Neuron (in vitro differentiated cells): ENCODE data around the gene ZNF568.

Experiments used
- H2AFZ ChIP-seq: one replicate; pipeline ENCODE4 v1.6.1; 2013; ENCODE audit warnings: low read depth, mild to moderate bottlenecking, inconsistent platforms, low read length, moderate library complexity
- H3K27me3 ChIP-seq: one replicate; pipeline ENCODE4 v1.6.1; 2013; ENCODE audit warnings: low read length; ENCODE audit not compliant: insufficient read depth
- H3K36me3 ChIP-seq: one replicate; pipeline ENCODE4 v1.6.1; 2013; ENCODE audit warnings: low read length; ENCODE audit not compliant: insufficient read depth
- H3K4me1 ChIP-seq: one replicate; pipeline ENCODE4 v1.6.1; 2013; ENCODE audit warnings: low read length; ENCODE audit not compliant: insufficient read depth
- H3K4me3 ChIP-seq: 2 replicates; pipeline ENCODE4 v1.5.1; 2013; ENCODE audit warnings: mild to moderate bottlenecking, low read length, moderate library complexity
- H3K9me3 ChIP-seq: one replicate; pipeline ENCODE4 v1.6.1; 2013; ENCODE audit warnings: low read length

The ZNF568 gene

DNA sequence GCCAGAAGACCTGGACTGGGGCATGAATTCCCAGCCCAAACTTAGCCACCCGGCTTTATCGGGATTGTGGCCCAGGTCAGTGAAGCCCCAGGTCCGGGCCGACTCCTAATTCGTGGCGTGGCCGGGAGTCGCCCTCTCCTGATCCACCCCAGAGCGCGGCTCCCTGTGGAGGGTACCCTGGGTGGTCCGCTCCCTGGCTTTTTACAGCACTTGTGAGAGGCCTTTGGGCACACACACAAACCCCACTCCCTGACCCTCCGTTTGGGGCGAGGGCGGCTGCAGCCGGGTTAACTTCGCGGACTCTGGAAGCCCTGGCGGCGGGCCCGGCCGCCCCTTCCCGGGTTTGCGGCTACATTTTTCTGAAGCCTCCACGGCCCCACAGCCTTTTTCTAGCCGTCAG lies 56.4 kb downstream of the ZNF568 start:
- Histone ChIP-seq H3K9me3 (peaks cover 20% of the 10 kb centered on the region), H2AFZ (no peak overlapping the region), H3K4me3 (no peak overlapping the region), H3K27me3 (no peaks in the 10 kb centered on the region), H3K36me3 (no peaks in the 10 kb centered on the region), H3K4me1 (no peaks in the 10 kb centered on the region)

DNA sequence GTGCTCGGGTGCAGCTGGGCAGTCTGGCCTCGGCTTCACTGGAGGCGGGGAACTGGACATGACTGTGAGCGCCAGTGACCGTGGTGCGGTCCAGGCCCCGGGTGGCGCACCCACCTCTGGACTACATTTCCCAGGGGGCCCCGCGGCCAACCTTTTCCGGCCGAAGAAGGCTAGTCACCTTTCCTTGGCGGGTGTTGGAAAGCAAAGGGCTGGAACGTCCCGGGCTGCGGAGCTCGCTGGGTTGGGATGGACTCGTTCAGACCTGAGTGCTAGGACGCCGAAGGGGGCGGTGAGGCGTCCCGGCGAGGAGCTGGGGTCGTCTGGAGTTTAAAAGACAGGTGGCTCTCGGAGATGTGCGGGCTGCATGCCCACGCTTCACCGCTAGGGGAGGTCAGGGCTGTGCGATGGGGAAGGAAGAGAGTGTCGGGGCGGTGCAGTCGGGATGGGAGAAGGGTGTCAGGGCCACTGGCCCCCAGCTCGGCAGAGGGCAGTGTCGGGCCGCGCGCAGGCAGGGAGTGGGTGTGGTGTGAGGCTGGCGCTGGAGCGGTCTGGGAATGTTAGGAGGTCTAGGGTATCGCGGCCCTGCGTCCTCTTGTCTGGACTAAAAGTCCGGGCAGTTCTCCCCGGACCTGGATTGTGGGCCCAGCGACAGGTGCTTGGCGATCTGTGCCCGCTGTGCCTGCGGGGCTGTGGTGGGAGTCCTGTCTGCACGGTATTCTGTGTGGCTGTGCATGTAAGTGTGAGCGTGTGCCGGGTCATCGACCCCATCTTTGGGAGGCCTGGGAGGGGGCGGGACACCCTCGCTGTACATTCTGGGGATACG lies 57.1 kb downstream of the ZNF568 start:
- Histone ChIP-seq H3K27me3 (no peaks in the 10 kb centered on the region), H3K4me1 (no peaks in the 10 kb centered on the region), H3K9me3 (peaks cover 21% of the 10 kb centered on the region), H2AFZ (no peak overlapping the region), H3K4me3 (no peak overlapping the region), H3K36me3 (no peaks in the 10 kb centered on the region)

- H3K27me3 ChIP-seq: no peaks in the 10 kb centered on the region
- H3K9me3 ChIP-seq: peaks cover 21% of the 10 kb centered on the region
- H2AFZ ChIP-seq: no peak overlapping the region
- H3K36me3 ChIP-seq: no peaks in the 10 kb centered on the region
- no peak overlapping the region for H3K4me3 ChIP-seq
- no peaks in the 10 kb centered on the region for H3K4me1 ChIP-seq
These were observed 57.7 kb downstream of the ZNF568 start for GRCh38 chr19:36973844-36974195.

DNA sequence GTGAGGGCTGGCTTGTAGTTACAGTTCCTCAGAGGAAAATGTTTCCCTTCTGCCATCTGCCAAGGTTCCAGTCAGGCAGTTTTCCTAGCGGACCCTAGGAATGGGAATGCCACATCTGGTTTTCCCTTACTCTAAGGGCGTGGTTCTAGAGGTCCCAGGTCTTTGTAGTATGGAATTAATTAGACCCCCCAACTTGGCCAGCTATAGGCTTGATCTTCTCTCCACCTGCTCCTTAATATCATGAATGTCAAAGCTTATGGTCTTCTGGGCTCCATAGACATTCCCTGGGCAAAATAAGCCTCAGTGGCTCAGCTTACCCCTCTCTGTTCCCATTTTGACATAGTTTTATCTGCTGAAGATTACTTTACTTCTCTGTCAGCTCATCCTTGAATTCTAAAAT lies 70.0 kb downstream of the ZNF568 start:
- peaks cover 8% of the 10 kb centered on the region for H3K9me3 ChIP-seq
- no peaks in the 10 kb centered on the region for H3K36me3 ChIP-seq
- no peaks in the 10 kb centered on the region for H3K27me3 ChIP-seq
- H3K4me1 ChIP-seq: no peaks in the 10 kb centered on the region
- no peak overlapping the region for H2AFZ ChIP-seq
- no peak overlapping the region for H3K4me3 ChIP-seq

DNA sequence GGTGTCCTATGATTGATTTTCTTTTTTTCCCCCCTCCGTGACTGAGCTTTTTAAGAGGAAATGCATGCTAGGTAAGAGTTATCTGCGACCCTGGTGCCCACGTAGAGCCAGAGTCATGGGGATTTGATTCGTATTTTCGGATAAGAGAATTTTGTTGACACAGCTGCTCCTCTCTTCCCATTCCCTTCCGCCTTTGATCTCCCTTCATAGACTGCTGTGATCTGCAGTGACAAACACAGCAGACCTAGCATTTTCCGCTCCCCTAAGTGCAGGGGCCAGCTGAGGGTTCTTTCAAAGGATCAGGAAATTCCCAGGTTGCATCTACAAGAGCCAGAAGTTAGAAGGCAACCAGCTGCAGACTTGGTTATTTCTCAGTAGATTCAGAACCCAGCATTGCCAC lies 70.5 kb downstream of the ZNF568 start:
- Histone ChIP-seq H2AFZ (no peak overlapping the region), H3K4me1 (no peaks in the 10 kb centered on the region), H3K4me3 (no peak overlapping the region), H3K36me3 (no peaks in the 10 kb centered on the region), H3K9me3 (peaks cover 8% of the 10 kb centered on the region), H3K27me3 (no peaks in the 10 kb centered on the region)

DNA sequence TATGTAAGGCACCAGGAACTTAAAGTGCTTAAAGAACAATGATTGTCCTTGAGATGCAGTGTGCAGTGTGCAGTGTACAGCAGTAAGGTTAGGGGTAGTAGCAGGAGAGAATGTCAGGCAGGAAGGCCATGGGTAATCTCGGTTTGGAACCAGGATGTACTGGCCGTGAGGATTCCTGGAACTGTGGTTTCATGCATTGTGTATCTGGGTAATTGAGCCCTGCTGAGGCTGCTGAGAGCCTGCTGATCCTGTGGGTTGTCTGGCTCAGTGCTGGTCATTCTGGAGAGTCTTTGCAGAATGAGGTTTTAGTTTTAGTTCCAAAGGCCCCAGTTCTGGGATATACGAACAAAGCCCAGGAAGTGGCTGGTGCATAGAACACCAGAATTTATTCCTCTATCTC lies 71.0 kb downstream of the ZNF568 start:
- Histone ChIP-seq H2AFZ (no peak overlapping the region), H3K4me3 (no peak overlapping the region), H3K9me3 (peaks cover 10% of the 10 kb centered on the region), H3K27me3 (no peaks in the 10 kb centered on the region), H3K36me3 (no peaks in the 10 kb centered on the region), H3K4me1 (no peaks in the 10 kb centered on the region)

GRCh38 chr19:36997152-36997842 lies 81.2 kb downstream of the ZNF568 start:
- Histone ChIP-seq H3K27me3 (no peaks in the 10 kb centered on the region), H3K4me3 (no peak overlapping the region), H3K36me3 (peaks cover 3% of the 10 kb centered on the region), H3K9me3 (peaks cover 20% of the 10 kb centered on the region), H2AFZ (no peak overlapping the region), H3K4me1 (no peaks in the 10 kb centered on the region)

GRCh38 chr19:36997843-36998235 lies 81.7 kb downstream of the ZNF568 start:
- Histone ChIP-seq H3K27me3 (no peaks in the 10 kb centered on the region), H3K4me3 (no peak overlapping the region), H3K9me3 (peaks cover 20% of the 10 kb centered on the region), H3K4me1 (no peaks in the 10 kb centered on the region), H2AFZ (no peak overlapping the region), H3K36me3 (peaks cover 3% of the 10 kb centered on the region)

GRCh38 chr19:36999313-36999712 lies 83.2 kb downstream of the ZNF568 start:
- H2AFZ ChIP-seq: no peak overlapping the region
- H3K27me3 ChIP-seq: no peaks in the 10 kb centered on the region
- no peak overlapping the region for H3K4me3 ChIP-seq
- H3K36me3 ChIP-seq: peaks cover 3% of the 10 kb centered on the region
- H3K9me3 ChIP-seq: peaks cover 20% of the 10 kb centered on the region
- H3K4me1 ChIP-seq: no peaks in the 10 kb centered on the region

GRCh38 chr19:37007587-37008220 lies 91.6 kb downstream of the ZNF568 start:
- Histone ChIP-seq H3K4me1 (no peaks in the 10 kb centered on the region), H3K9me3 (peaks cover 22% of the 10 kb centered on the region), H2AFZ (no peak overlapping the region), H3K27me3 (no peaks in the 10 kb centered on the region), H3K36me3 (no peaks in the 10 kb centered on the region), H3K4me3 (no peak overlapping the region)

DNA sequence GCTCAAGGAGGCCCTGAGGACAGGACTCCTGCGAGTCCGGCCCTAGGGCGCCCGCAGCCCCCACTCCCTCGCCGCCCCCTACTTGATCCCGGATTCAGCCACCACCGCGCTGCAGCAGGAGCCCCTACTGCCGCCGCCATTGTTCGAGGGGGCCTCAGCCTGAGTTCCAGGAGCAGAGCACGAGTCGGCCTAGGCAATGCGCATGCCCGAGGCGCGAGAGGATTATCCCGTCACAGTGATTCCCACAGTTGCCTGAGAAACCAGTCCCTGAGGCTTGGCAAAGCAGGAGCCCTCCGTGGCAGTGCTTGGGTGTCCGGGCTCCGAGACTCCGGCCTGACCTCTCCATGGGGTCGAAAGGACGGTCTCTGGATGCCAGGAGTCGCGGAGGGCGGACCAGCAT lies 93.7 kb downstream of the ZNF568 start:
- peaks cover 26% of the 10 kb centered on the region for H3K9me3 ChIP-seq
- H3K27me3 ChIP-seq: no peaks in the 10 kb centered on the region
- no peak overlapping the region for H2AFZ ChIP-seq

GRCh38 chr19:37012093-37012745 lies 96.1 kb downstream of the ZNF568 start:
- Histone ChIP-seq H3K4me1 (no peaks in the 10 kb centered on the region), H3K4me3 (no peak overlapping the region), H3K9me3 (peaks cover 26% of the 10 kb centered on the region), H2AFZ (no peak overlapping the region), H3K27me3 (no peaks in the 10 kb centered on the region), H3K36me3 (no peaks in the 10 kb centered on the region)

More for the DNA sequence above, 93.7 kb downstream of the ZNF568 start:
- no peaks in the 10 kb centered on the region for H3K36me3 ChIP-seq
- H3K4me1 ChIP-seq: no peaks in the 10 kb centered on the region
- H3K4me3 ChIP-seq: no peak overlapping the region

DNA sequence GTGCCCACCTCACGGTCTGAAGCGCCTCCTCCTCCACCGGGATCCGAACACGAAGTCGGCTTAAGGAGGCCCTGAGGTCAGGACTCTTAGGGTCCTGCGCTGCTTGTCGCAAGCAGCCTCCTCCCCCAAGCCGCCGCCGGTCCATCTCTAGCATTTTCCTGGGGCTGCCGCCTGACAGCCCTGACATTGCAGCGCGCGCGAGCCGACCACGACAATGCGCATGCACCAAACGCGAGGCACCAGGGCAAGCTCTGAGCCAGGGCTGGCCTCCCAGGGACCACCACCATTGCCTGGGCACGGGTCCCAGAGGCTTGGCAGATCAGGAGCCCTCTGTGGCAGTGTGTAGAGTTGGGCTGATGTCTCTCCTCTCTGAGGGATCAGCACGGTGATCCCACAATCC lies 98.3 kb downstream of the ZNF568 start:
- Histone ChIP-seq H3K4me3 (no peak overlapping the region), H3K36me3 (no peaks in the 10 kb centered on the region), H3K27me3 (no peaks in the 10 kb centered on the region), H3K9me3 (peaks cover 20% of the 10 kb centered on the region), H3K4me1 (no peaks in the 10 kb centered on the region), H2AFZ (no peak overlapping the region)
